Hippocampal formation (tissue), 2 donors: Measurements from ENCODE around the gene TENM4.

Experiments used
- DNase-seq, 2 donors: peaks; one replicate each; lab custom pipeline; 2025; lab: John Stamatoyannopoulos, UW

Gene TENM4

GRCh38 chr11:79055856-79056631 lies 384.8 kb downstream of the TENM4 start:
- no peak for DNase-seq

GRCh38 chr11:79054636-79055035 lies 386.2 kb downstream of the TENM4 start:
- DNase-seq = no peak

- DNase-seq = no peak
These were observed 388.3 kb downstream of the TENM4 start for GRCh38 chr11:79052544-79052943.

- no peak for DNase-seq
These were observed 390.0 kb downstream of the TENM4 start for GRCh38 chr11:79050786-79051185.

GRCh38 chr11:79049741-79050179 lies 391.1 kb downstream of the TENM4 start:
- DNase-seq = no peak

GRCh38 chr11:79047980-79048379 lies 392.9 kb downstream of the TENM4 start:
- no peak for DNase-seq

- no peak for DNase-seq
These were observed 393.5 kb downstream of the TENM4 start for GRCh38 chr11:79047321-79047720.

- DNase-seq = no peak
These were observed 394.5 kb downstream of the TENM4 start for GRCh38 chr11:79046366-79046765.

- DNase-seq = no peak
These were observed 395.0 kb downstream of the TENM4 start for GRCh38 chr11:79045800-79046304.

GRCh38 chr11:79045018-79045799 lies 395.6 kb downstream of the TENM4 start:
- no peak for DNase-seq

- no peak for DNase-seq
These were observed 396.6 kb downstream of the TENM4 start for GRCh38 chr11:79044201-79044600.

- no peak for DNase-seq
These were observed 397.1 kb downstream of the TENM4 start for GRCh38 chr11:79043726-79044125.

- no peak for DNase-seq
These were observed 398.0 kb downstream of the TENM4 start for GRCh38 chr11:79042824-79043223.

GRCh38 chr11:79040348-79040747 lies 400.5 kb downstream of the TENM4 start:
- peak; percentile 5 to 18 for DNase-seq

- no peak for DNase-seq
These were observed 401.7 kb downstream of the TENM4 start for GRCh38 chr11:79039122-79039521.

- no peak for DNase-seq
These were observed 404.9 kb downstream of the TENM4 start for GRCh38 chr11:79035881-79036280.

- DNase-seq = no peak
These were observed 407.0 kb downstream of the TENM4 start for GRCh38 chr11:79033833-79034232.

- no peak for DNase-seq
These were observed 410.4 kb downstream of the TENM4 start for GRCh38 chr11:79030448-79030847.

- no peak for DNase-seq
These were observed 412.6 kb downstream of the TENM4 start for GRCh38 chr11:79028225-79028624.

GRCh38 chr11:79026803-79027445 lies 413.9 kb downstream of the TENM4 start:
- no peak for DNase-seq

GRCh38 chr11:79025622-79026021 lies 415.2 kb downstream of the TENM4 start:
- no peak for DNase-seq

GRCh38 chr11:79025097-79025496 lies 415.7 kb downstream of the TENM4 start:
- no peak for DNase-seq
